COLO668 (cell line): Measurements from ENCODE around the gene DRD5.
"Not testable (repeated sequence)": the region's sequence is repeated elsewhere in the genome, so short reads cannot be mapped to it uniquely, and the experiment has no call there.

Experiments
- DNase-seq: peaks from one replicate; lab custom pipeline; 2025; ENCODE audit not compliant: unreplicated experiment; lab: John Stamatoyannopoulos, UW

The DRD5 gene

DNA sequence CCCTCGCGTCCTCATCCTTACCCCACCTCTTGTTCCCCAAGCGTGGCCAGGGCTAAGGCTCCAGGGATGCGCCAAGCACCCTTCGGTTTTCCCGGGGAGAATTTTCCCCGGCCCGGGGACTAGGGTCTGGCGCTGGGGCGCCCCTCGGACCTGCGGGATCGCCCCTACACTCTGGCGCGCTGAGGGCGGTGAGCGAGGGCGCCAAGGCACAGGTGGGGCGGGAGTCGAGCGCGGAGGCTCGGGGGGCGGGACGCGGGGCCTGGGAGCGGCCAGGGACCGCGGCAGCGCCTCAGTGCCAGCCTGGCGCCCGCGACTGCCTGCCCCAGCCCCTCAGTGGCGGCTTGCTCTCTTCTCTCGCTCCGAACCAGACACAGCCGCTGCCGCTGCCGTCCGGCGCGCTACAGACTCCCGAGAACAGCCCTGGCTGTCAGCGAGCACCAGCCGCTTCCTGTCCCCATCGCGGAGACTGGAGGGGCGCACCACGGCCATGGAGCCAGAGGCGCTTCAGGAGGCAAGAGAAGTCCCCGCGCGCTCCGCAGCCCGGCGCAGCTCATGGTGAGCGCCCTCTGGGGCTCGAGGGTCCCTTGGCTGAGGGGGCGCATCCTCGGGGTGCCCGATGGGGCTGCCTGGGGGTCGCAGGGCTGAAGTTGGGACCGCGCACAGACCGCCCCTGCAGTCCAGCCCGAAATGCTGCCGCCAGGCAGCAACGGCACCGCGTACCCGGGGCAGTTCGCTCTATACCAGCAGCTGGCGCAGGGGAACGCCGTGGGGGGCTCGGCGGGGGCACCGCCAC is at the start of gene DRD5:
Gene DRD5 (plus strand): TSS at position 292 of the 793 bp plus-strand sequence. CDS start 396 bp downstream, at position 688.
- peak; percentile 29 for DNase-seq

DNA sequence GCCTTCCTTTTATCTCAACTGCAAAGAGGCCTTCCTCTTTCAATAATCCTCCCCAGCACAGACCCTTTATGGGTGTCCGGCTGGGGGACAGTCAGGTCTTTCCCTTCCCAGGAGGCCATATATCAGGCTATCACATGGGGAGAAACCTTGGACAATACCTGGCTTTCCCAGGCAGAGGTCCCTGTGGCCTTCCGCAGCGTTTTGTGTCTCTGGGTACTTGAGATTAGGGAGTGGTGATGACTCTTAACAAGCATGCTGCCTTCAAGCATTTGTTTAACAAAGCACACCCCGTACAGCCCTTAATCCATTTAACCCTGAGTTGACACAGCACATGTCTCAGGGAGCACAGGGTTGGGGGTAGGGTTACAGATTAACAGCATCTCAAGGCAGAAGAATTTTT is 49.2 kb upstream of the DRD5 start:
- not testable (repeated sequence) for DNase-seq

DNA sequence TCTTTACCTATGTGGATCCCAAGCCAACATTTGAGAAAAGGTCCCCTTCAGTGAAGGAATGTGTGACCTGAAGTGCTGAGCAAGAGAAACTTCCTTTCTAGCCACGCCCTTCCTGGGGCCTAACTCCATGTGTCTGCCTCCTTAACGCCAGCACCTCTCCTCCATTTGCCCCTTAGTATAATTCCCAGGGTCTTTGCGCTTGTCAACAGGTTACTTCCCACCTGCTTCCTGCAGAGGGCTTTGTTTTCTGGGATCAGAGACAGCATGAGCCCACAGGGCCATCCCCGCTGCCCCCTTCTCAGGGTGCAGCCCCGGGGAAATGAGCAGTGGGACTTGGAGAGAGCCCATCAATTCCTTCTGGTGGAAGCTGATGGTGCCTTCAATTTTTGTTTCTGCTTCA is 45.9 kb upstream of the DRD5 start:
- DNase-seq: no peak

DNA sequence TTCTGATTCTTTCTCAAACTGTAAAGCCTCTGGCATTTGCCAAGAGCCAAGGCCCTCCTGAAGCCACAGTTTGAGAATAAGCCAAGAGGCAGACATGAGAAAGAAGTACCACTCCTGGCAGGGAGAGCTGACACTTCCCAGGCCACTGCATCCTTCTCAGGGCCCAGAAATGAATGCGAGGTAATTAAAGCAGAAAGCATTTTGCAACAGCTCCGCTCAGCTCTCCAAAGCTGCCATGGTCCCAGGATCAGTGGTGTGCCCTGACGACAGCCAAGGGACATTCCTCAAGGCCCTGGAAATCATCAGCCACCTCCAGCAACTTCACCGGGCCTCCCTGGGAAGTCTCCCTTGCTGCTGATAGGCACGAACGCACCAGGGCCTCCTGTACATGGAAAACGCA is 44.2 kb upstream of the DRD5 start:
- not testable (repeated sequence) for DNase-seq

DNA sequence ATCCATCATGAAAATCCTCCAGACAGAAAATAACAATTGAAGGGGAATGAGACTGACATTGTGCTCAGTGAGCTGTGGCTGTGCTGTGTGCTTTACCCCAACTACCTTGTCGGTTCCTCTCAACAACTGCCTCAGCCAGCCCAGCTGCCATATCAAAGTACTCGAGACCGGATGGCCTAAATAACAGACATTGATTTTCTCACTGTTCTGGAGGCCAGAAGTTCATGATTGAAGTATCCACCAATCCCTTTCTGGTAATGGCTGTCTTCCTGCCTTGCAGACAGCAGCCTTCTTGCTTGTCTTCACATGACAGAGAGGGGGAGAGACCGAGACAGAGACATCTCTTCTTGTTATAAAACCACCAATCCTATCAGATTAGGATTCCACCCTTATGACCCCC is 37.6 kb upstream of the DRD5 start:
- DNase-seq: not testable (repeated sequence)

DNA sequence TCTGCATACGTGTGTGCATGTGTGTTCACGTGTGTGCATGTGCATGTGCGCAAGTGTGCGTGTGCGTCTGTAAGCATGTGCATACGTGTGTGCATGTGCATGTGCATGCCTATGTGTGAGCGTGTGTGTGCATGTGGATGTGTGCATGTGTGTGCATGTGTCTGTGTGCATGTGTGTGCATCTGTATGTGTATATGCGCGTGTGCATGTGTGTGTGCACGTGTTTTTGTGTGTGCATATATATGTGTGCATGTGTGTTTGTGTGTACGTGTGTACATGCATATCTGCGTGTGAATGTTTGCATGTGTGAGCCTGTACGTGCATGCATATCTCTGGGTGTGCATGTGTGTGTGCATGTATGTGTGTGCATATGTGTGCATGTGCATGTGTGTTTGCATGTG is 35.7 kb upstream of the DRD5 start:
- no peak for DNase-seq

DNA sequence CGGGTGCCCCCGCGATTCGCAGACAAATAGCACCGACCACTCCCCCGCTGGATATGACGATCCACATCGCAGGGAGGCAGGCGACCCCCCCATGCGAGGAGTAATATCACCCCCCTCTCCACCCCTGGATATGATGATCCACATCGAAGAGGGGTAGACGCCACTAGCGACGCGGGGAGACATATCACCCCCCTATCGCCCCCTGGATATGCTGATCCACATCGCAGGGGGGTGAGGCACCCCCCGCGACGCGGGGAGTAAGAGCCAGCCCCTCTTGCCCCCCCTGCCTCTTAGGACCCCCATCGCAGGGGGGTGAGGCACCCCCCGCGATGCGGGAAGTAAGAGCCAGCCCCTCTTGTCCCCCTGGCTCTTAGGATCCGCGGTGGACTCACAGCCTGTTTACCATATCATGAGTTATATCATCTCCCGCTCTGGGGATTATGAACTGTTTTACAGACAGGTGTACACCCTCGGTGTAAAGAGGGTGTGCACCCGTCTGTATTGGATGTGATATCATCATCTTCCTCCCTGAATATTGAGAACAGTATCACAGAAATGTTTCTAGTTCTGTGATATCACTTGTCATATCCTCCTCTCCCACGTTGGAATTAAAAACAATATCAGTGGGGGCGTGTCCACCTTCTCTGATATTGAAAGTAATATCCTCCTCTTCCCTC is 22.7 kb upstream of the DRD5 start:
- DNase-seq: no peak

DNA sequence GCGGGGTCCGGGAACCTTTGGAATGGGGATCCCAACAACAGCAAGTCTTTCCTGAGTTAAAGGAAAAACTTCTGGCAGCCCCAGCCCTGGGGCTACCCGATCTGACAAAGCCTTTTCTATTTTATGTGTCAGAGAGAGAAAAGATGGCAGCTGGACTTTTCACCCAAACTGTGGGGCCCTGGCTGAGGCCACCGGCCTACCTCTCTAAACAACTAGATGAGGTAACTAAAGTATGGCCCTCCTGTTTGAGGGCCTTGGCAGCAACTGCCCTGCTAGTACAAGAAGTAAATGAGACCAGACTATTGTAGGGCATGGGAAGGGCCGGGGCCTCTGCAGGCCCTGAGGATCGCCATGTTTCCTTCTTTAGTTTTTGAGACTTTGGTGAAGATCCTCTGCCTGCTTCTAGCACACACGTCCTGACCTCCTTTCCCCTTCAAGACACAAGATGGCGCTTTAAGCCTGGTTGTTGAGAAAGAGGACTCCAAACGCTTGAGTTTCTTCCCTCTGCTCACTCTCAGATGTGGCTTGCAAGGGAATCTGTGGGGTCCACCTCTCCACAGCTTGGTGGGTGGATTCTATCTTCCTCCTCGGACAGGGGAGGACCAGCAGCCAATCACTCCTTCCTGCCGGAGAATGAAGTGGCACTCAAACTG is 18.5 kb upstream of the DRD5 start:
- DNase-seq: peak; percentile 47

DNA sequence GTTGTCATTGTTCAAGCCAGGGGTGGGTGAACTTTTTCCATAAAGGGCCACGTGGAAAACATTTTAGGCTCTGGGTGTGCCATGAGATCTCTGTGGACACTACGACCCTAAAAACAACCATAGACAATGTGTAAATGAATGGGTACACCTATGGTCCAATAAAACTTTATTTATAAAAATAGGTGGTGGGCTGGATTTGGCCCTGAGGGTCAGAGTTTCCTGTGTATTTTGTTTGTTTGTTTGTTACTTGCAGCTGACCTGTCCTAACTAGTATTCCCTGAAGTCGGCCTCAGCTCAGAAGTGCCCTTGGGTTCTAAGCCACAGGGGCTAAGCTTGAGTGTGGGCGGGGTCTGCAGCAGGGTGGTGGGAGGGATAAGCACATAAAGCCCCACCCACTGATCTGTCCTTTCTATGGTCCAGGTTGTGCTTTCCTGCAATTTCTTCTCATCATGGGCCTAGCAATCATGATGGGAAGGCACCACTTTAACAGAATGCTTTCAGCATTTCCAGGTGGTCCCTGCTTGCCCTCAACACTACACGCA is 17.2 kb upstream of the DRD5 start:
- no peak for DNase-seq

DNA sequence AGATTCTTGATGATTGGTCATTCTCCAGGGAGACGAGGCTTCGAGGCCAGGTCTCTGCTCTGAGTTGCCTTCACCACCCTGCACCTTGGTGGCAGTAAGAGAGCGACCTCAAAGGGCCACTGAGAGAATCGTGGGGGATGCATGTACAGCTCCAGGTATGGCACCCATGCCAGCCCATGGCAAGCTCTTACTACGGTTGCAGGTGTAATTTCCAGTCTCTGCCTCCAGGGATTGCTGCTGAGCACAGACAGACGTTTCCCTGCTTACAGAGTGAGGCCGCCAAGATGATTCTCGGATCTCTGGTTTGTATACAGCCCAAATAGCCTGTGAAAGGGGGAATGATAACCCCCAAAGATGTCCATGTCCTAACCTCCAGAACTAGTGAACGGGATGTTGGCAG is 16.3 kb upstream of the DRD5 start:
- peak; percentile 13 for DNase-seq

DNA sequence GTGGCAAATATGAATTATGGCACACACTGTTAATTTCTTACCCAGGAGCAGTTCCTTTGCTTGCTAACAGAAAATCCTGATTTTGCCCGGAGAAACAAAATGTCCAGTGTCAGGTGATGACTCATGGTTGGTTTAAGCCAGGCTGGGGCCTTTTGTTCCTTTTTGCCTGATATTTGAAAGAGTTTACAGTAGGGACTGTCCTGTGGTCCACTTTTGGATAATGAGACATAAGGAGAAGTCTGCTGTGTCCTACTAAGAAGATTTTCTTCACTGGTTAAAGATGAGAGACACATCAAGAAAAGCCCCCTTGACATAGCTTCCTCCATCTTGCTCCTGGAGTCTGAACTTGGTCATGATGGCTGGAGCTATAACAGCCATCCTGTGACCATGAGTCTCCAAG is 12.1 kb upstream of the DRD5 start:
- no peak for DNase-seq

DNA sequence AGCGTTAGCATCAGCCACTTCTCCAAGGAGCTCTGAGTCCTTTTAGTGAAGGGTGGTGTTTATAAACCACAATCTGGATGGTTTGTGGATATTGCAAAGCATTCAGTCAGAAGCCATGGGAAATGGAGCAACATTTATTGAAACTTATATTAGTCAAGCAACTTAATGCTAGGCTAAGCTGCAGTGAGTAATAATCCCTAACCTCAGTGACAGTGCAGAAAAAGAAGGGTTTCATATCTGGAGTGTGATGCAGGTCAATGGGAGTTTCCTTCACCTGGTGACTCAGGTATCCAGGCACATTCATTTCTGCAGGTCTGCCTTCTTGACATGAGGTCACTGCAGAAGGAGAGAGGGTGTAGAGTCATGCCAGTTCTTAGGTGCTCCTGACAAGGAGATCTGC is 10.4 kb upstream of the DRD5 start:
- no peak for DNase-seq

DNA sequence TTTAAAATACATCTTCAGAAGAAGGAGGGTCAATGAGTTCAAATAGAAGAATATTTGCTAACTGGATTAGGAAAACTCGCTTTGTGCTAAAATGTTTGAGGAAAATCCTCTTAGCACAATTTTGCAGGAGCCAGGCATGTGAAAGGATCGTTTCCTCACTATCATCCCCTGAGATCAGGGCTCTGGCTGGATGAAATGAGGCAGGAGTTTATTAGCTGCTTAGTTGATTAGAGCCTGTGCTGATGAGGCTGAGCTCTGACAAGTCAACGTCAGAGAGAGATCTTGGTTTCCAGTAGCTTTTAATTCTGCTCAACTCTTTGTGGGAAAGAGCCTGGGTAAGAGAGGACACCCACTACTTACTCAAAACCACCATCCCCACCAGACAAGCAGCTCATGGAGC is 8.0 kb upstream of the DRD5 start:
- no peak for DNase-seq

DNA sequence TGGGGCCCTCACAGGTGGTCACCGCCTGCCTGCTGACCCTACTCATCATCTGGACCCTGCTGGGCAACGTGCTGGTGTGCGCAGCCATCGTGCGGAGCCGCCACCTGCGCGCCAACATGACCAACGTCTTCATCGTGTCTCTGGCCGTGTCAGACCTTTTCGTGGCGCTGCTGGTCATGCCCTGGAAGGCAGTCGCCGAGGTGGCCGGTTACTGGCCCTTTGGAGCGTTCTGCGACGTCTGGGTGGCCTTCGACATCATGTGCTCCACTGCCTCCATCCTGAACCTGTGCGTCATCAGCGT is 652 bp downstream of the DRD5 start:
- no peak for DNase-seq

DNA sequence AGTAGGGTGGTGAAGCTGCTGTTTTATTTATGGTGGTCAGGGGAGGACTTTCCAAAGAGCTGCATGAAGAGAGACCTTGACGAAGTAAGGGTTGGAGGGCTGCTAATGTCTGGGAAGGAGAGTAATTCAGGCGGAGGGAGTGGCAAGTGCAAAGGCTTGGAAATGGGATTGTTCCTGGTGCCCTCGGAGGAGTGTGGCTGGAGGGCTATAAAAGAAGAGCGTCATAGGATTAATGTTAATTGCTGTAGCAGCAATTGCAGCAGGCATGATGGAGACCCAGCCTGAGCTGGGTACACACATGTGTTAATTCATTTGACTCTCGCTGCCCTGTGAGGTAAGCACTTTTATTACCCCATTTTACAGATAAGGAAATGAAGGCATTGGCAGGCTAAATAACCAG is 4.5 kb downstream of the DRD5 start:
- DNase-seq: not testable (repeated sequence)

DNA sequence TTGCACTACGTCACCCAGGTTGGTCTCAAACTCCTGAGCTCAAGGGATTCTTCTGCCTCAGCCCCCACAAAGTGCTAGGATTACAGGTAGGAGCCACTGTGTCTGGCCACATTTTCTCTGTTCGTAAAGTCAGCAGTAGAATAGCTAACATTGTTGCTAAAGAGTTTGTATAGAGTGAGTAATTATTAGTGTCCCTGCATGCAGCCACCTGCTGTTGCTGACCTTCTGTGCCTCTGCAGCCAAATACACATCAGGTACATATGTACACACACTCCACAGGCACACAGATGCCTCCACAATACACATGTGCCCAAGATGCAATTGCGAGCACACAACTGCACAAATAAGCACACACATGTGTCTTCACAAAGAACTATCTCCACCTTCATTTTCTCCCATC is 10.9 kb downstream of the DRD5 start:
- DNase-seq: no peak

DNA sequence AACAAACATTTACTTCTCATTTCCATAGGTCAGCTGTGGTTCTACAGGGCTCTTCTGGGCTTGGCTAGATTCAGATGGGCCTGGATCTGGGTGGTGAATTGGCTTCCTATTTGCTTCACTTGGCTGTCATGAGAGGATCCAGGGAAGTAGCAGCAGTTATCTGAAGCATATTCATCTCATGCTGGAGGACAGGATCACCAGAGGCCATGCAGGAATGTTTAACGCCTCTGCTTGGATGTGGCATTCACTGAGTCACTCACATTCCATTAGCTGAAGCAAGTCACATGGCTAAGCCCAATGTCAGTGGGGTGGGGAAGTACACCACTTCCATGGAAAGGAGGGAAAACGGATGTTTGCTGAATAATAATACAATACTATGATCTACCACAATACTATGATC is 15.2 kb downstream of the DRD5 start:
- not testable (repeated sequence) for DNase-seq

DNA sequence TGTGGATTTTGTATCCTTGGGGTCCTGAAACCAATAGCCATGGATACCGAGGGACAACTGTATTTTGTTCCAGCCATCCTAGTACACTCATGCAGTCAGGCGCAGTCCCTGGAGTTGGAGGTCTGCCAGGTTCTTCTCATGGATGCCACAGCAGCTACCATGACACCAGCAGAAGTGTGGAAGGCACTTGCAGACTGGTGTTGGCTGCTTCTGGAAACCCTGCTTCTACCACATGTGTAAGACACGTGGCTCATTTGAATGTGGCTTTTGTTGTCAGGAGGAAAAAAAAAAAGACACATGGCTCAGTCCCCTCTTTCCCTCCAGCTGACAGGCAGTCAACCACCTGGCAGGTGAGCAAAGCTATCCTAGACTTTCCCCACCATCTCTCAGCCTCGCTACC is 19.4 kb downstream of the DRD5 start:
- peak; percentile 18 for DNase-seq

DNA sequence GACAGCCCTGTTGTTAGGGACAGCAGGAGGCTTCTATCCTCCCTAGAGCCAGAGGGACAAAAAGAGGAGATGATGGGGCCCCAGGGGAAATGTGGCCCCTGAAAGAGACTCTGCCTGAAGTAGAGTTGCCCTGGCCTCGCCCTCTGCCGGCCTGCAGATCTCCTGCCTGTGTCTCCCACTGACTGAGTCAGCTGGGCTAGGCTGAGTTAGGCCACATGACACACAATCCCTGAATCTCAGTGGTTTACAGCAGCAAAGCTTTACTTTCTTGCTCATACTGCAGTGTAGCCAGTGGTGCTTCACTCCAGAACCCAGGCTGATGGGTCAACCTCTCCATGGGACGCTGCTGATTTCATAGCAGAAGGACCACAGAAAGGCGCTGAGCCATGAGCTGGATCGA is 23.5 kb downstream of the DRD5 start:
- DNase-seq: no peak

DNA sequence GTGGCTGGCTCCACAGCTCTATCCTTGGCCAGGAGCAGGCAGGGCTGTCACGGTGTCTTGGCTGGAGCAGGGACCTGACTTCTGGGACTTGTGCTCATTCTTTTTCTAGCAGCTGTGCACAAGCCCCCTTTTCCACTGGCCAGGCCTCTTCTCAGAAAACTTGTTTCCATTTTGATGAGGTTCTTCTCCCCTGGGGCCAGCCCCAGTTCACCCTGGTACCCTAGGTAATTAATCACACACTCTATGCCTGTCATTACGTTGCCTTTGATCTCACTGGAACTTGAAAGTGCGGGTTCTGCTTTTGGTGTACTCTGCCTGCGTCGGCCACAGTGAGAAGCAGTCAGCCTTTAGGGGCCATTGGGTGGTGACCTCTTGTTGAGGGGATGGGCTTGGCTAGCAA is 26.6 kb downstream of the DRD5 start:
- DNase-seq: no peak

DNA sequence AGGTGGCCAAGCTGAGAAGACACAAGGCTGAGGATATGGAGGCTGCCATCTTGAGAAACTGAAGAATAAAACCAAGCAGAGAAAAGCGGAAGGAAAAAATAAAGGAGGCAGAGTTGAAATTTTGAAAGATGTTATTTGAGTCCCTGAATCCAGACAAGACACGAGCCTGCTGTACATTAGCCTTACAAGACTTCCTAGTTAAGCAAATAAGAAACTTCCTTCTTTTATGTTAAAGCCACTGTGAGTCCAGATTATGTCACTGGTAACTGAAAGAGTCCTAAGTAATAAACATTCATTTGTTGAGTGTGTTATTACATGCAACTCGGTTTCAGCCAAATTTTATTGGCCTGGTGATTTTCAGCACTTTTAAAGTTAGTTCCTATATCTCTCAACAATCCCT is 30.4 kb downstream of the DRD5 start:
- DNase-seq: no peak
